Activated T-cell treated with anti-CD3 and anti-CD28 coated beads for 4 hours (primary cell): ENCODE measurements around the gene ZNF714.
"Not testable (repeated sequence)": the region's sequence is repeated elsewhere in the genome, so short reads cannot be mapped to it uniquely, and the experiment has no call there.

Experiments used
- DNase-seq: peaks from one replicate; pipeline ENCODE4 v3.0.0-alpha.2; 2020

ZNF714 gene

GRCh38 chr19:21133633-21134032 lies 51.6 kb downstream of the ZNF714 start:
- DNase-seq, result no peak

- no peak for DNase-seq
These were observed 52.9 kb downstream of the ZNF714 start for GRCh38 chr19:21134934-21135366.

- DNase-seq, result no peak
These were observed 53.4 kb downstream of the ZNF714 start for GRCh38 chr19:21135433-21135832.

- DNase-seq, result no peak
These were observed 56.1 kb downstream of the ZNF714 start for GRCh38 chr19:21138130-21138529.

- DNase-seq, result not testable (repeated sequence)
These were observed 59.0 kb downstream of the ZNF714 start for GRCh38 chr19:21141006-21141405.

GRCh38 chr19:21141787-21142464 lies 59.9 kb downstream of the ZNF714 start, which contains the start of gene ZNF431:
Gene ZNF431, plus strand, starts transcription at chr19:21142040. Its CDS starts 144 bp downstream, at chr19:21142184.
- DNase-seq, result peak; percentile 74

GRCh38 chr19:21143428-21143827 lies 61.4 kb downstream of the ZNF714 start:
- DNase-seq, result no peak

GRCh38 chr19:21143854-21144253 lies 61.9 kb downstream of the ZNF714 start:
- no peak for DNase-seq

GRCh38 chr19:21147540-21147939 lies 65.5 kb downstream of the ZNF714 start:
- DNase-seq, result no peak

GRCh38 chr19:21148681-21149080 lies 66.7 kb downstream of the ZNF714 start:
- no peak for DNase-seq

GRCh38 chr19:21149877-21150276 lies 67.9 kb downstream of the ZNF714 start:
- DNase-seq, result no peak

GRCh38 chr19:21151460-21151859 lies 69.5 kb downstream of the ZNF714 start:
- no peak for DNase-seq

GRCh38 chr19:21158523-21159135 lies 76.6 kb downstream of the ZNF714 start:
- DNase-seq, result no peak

- DNase-seq, result no peak
These were observed 82.5 kb downstream of the ZNF714 start for GRCh38 chr19:21164541-21164940.

- no peak for DNase-seq
These were observed 84.4 kb downstream of the ZNF714 start for GRCh38 chr19:21166436-21166835.
